Muscle of leg (tissue), 11 donors: ENCODE data around the gene ERN1. TPM values are rescaled to one million over a fixed set of nuclear protein-coding genes. Genes with fewer than 3 reads are reported as not detected.
"Not testable (repeated sequence)": the region's sequence is repeated elsewhere in the genome, so short reads cannot be mapped to it uniquely, and the experiment has no call there.

Source experiments
- DNase-seq: peaks from one replicate; pipeline ENCODE4 v3.0.0; 2013
- H3K27ac ChIP-seq: one replicate; pipeline ENCODE4 v1.5.1; 2013; ENCODE audit warnings: mild to moderate bottlenecking, low read length, control low read depth
- H3K27me3 ChIP-seq: one replicate; pipeline ENCODE4 v1.6.1; 2013; ENCODE audit warnings: low read length; ENCODE audit not compliant: control insufficient read depth, insufficient read depth
- H3K36me3 ChIP-seq: one replicate; pipeline ENCODE4 v1.6.1; 2013; ENCODE audit warnings: low read length; ENCODE audit not compliant: control insufficient read depth, insufficient read depth
- H3K4me1 ChIP-seq: one replicate; pipeline ENCODE4 v1.6.1; 2013; ENCODE audit warnings: low read length; ENCODE audit not compliant: control insufficient read depth, insufficient read depth
- H3K4me3 ChIP-seq: one replicate; pipeline ENCODE4 v1.5.1; 2013; ENCODE audit warnings: low read length, control low read depth
- H3K9me3 ChIP-seq: replicated peaks from 2 replicates; pipeline ENCODE4 v1.6.1; 2013; ENCODE audit warnings: low read depth, low read length; ENCODE audit not compliant: control insufficient read depth
- WGBS: methylation state at CpG from one replicate; pipeline ENCODE4 v1.1.5; 2013; ENCODE audit warnings: missing lambda C conversion rate; ENCODE audit not compliant: insufficient coverage; 5-methylcytosine and 5-hydroxymethylcytosine counted together
- polyA plus RNA-seq, 8 donors: library from polyadenylated mRNA; unstranded; fragments of 120-200 nt; gene quantifications; one replicate each; pipeline versions ENCODE4 v1.2.1 to v1.2.3, GENCODE V29; 2013; ENCODE audit warnings: inconsistent platforms in 1 of 8, low replicate concordance in 1 of 8; ENCODE audit not compliant: insufficient read length in 8 of 8, insufficient read depth in 1 of 8
- total RNA-seq: library from RNA; stranded (reverse); fragments of 120-200 nt; gene quantifications from one replicate; pipeline ENCODE4 v1.2.4, GENCODE V29; 2013

ERN1 gene
- total and polyA plus RNA-seq, 9 donors = 3.4 to 5.7 (median 4.8) TPM

DNA sequence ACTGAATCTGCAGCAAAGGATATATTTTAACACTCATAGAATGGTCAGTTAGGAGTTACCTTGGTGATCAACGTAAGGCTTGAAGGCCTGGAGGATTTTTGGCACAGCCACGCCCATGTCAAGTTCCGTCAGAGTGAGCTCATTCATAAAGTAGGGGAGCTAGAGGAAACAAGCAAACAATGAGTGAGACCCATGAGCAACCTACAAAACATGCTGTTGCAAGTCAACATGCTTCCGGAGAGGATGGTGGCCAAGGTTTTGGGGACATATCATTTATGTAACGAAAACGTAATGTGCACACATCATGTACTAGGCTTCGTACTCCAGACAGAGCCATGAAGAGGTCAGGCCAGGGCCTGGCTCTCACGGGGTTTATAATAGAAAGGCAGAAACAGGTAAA, 41.1 kb upstream of the ERN1 start:
- H3K27me3 ChIP-seq = no peaks in the 10 kb centered on the region
- 89% methylated on average over 3 of the region's 8 CpGs for WGBS
- no peaks in the 10 kb centered on the region for H3K9me3 ChIP-seq
- peaks cover 22% of the 10 kb centered on the region for H3K4me1 ChIP-seq
- no peak overlapping the region for H3K4me3 ChIP-seq
- peaks cover 34% of the 10 kb centered on the region for H3K36me3 ChIP-seq
- no peak for DNase-seq
- no peak overlapping the region for H3K27ac ChIP-seq

DNA sequence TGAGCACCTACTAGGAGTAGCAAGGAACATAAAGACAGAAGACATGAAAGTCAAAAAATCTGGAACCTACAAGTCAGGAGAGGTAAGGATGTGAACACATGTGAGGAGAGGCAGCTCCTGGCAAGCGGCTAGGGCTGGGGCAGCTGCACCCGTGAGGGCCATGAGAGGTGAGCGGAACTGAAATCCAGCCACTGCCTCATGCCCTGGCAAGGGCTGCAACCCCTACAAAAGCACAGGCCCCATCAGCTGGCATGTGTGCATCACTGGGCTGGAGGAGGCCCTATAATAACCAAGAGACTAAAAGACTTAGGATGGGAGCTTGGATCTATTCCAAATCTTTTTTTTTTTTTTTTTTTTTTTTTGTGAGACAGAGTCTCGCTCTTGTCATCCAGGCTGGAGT, 40.3 kb upstream of the ERN1 start:
- DNase-seq = no peak
- Histone ChIP-seq H3K4me1 (peaks cover 14% of the 10 kb centered on the region), H3K36me3 (peaks cover 37% of the 10 kb centered on the region), H3K9me3 (no peaks in the 10 kb centered on the region), H3K4me3 (no peak overlapping the region), H3K27ac (no peak overlapping the region), H3K27me3 (no peaks in the 10 kb centered on the region)
- 85% methylated on average over 2 of the region's 4 CpGs for WGBS

DNA sequence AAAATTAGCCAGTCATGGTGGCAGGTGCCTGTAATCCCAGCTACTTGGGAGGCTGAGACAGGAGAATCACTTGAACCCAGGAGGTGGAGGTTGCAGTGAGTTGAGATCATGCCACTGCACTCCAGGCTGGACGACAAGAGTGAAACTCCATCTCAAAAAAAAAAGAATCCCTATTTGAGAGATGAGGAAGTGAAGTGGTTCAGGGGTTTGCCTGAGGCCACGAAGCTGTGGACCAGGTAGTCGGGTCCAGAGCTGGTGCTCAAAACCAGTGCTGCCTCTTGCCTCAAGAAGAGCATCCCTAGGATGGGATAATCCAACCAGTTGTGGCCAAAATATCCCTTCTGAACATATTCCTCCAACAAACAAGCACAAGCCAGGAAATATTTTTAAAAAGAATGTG, 37.7 kb upstream of the ERN1 start:
- DNase-seq, H3K9me3 ChIP-seq, H3K27me3 ChIP-seq, H3K4me3 ChIP-seq, H3K27ac ChIP-seq, H3K4me1 ChIP-seq: not testable (repeated sequence)
- no CpG with 5 or more reads among the region's 3 CpGs for WGBS
- H3K36me3 ChIP-seq = peaks cover 28% of the 10 kb centered on the region

DNA sequence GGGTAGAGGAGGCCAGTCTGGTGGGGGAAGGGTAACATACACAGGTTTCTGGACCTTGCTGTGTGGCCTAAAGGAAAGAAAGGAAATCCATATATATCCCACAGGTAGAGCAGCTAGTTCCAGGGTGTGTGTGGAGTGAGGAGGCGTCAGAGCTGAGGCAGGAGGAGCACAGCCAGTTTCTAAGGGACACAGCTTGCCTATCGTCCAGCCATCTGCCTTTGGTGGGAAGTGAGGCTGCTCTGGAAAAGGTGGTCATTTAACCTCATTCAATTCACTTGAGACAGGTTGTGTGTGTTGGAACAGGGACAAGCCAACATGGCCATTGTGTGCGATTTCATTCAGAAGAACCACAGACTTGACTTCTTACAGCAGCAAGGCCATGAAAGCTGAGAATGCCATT, 36.9 kb upstream of the ERN1 start:
- 100% methylated on average over 1 of the region's 3 CpGs for WGBS
- H3K9me3 ChIP-seq = no peaks in the 10 kb centered on the region
- peaks cover 24% of the 10 kb centered on the region for H3K36me3 ChIP-seq
- no peak overlapping the region for H3K4me3 ChIP-seq
- DNase-seq = no peak
- no peak overlapping the region for H3K27ac ChIP-seq
- no peaks in the 10 kb centered on the region for H3K27me3 ChIP-seq
- no peaks in the 10 kb centered on the region for H3K4me1 ChIP-seq

DNA sequence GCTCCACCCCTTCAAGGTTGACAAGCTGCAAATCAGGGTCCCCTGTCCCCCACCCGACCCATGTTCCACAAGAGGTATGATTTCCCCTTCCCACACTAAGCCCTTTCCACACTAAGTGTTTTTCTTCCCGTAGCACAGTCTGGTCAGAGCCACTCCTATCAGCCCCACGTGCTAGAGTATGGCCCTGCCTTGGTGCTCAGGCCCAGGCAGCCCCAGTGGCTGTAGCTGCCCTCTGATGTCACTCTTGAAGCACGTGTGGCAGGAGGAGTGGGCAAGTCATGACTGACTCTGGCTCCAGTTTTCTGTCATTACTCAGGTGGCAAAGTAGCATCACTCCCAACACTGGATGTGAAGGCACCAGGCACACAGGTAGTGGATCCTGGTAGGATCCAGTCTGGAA, 35.4 kb upstream of the ERN1 start:
- Histone ChIP-seq H3K27me3 (no peaks in the 10 kb centered on the region), H3K4me3 (no peak overlapping the region), H3K9me3 (no peaks in the 10 kb centered on the region), H3K4me1 (no peaks in the 10 kb centered on the region), H3K27ac (no peak overlapping the region), H3K36me3 (peaks cover 17% of the 10 kb centered on the region)
- no peak for DNase-seq
- 95% methylated on average over 4 of the region's 4 CpGs for WGBS

DNA sequence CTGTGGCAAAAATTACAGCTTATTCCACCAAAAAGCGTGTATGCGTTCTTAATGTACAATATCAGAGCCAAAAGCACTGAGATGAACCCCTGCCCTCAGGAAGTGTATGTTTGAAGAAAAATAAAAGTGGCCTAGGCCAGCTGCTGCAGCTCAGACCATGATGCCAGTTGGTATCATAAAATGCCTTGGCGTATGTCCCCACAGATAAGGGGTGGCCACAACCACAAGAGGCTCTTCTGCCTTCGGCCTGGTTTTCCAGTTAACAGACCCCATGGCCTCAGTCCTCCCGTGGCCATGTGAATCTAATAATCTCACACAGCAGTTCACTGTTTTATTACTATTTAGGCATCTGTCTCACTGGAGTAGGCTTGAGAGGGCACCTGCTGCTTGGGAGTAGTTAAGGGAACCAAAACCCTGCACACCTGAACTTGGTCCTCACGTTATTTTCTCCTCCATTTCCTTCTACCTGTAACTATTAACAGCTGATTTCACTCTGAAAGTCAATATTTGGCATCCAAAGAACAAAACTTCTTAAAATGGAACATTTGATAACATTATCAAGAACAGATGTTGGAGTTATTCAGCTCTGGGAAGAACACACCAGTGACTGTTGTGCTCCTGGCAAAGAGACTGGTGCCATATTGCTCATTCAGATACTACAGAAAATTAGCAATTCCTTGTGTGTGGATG, 34.8 kb upstream of the ERN1 start:
- H3K36me3 ChIP-seq = peaks cover 18% of the 10 kb centered on the region
- H3K4me1 ChIP-seq = no peaks in the 10 kb centered on the region
- no peak for DNase-seq
- H3K9me3 ChIP-seq = no peaks in the 10 kb centered on the region
- no peaks in the 10 kb centered on the region for H3K27me3 ChIP-seq
- H3K4me3 ChIP-seq = no peak overlapping the region
- WGBS = 100% methylated on average over 2 of the region's 6 CpGs
- H3K27ac ChIP-seq = no peak overlapping the region

DNA sequence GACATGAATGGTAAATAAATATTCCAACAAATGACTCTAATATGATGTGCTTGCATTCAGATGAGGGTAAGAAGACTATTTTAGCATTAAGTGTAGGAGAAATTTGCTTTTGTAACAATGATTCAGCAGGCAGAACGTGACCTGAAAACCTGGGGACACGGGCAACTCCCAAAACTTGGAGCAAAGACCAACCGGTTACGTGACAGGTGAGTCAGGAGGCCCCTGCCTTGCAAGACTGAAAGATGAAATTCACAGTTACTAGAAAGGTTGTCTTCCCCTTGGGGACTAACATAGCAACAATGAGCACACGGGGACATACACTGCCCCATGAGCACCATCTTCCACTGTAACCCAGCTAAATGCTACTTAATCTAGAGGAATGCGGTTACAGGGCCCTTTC, 33.5 kb upstream of the ERN1 start:
- Histone ChIP-seq H3K4me3 (no peak overlapping the region), H3K9me3 (no peaks in the 10 kb centered on the region), H3K27me3 (no peaks in the 10 kb centered on the region), H3K27ac (no peak overlapping the region), H3K36me3 (peaks cover 18% of the 10 kb centered on the region), H3K4me1 (peaks cover 10% of the 10 kb centered on the region)
- no peak for DNase-seq
- 100% methylated on average over 2 of the region's 6 CpGs for WGBS

DNA sequence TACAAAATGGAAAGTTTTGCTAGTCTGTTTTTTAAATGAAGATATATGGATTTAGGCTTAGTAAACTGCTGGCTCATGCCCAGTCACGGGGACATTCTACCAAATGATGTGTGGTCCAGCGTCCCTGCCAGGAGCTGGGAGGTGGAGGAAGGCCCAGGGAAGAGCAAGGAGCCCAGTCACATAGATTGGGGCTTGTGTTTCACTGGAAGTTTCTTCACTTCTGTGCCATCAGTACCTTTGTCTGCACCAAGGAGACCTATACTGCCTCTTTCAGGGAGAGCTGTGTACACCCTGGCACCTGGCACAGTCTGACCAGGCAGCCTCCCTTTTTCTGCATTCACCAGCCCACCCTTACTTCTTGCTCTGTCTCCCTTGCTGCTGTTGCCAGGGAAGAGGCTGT, 32.6 kb upstream of the ERN1 start:
- Histone ChIP-seq H3K36me3 (peaks cover 18% of the 10 kb centered on the region), H3K4me3 (no peak overlapping the region), H3K27ac (no peak overlapping the region), H3K27me3 (no peaks in the 10 kb centered on the region), H3K4me1 (peaks cover 18% of the 10 kb centered on the region), H3K9me3 (no peaks in the 10 kb centered on the region)
- 50% methylated on average over 1 of the region's 2 CpGs for WGBS
- no peak for DNase-seq

DNA sequence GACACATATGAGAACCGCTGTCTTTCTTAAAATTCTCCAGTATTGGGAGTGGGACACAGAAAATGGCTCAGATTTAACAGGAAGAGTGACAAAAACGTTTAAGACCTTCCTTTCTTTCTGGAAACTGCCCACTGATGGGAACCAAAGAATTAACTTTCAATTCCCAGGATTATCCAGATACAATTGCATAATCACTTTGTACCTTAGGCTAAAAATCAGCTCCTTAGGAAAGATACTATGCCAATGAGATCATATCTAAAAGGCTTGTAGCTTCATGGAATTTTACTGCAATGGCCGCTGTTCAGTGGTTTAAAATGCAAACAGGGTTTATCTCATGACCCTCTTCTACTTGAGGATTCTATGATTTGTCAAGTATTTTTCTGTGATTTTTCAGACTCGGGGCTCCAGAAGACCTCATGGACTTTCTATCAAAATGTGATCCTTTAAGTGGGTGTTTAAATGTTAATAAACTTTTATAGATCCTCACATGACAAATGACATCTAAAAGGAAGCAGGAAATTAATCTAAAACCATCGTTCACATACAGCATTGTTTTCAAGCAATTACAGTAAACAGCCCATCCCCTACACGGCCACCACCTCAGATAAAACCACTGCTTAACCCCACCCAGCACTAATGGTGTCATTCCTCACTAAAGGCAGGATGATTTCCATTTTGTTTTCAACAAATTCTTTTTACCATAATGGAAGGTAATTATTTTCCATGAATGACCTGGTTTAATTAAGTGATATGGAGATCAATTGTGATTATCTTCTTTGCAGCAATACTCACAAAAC, 31.6 kb upstream of the ERN1 start:
- peaks cover 27% of the 10 kb centered on the region for H3K4me1 ChIP-seq
- peaks cover 15% of the 10 kb centered on the region for H3K36me3 ChIP-seq
- no CpG with 5 or more reads among the region's 6 CpGs for WGBS
- no peaks in the 10 kb centered on the region for H3K27me3 ChIP-seq
- H3K9me3 ChIP-seq = no peaks in the 10 kb centered on the region
- H3K27ac ChIP-seq = no peak overlapping the region
- DNase-seq = no peak
- no peak overlapping the region for H3K4me3 ChIP-seq

DNA sequence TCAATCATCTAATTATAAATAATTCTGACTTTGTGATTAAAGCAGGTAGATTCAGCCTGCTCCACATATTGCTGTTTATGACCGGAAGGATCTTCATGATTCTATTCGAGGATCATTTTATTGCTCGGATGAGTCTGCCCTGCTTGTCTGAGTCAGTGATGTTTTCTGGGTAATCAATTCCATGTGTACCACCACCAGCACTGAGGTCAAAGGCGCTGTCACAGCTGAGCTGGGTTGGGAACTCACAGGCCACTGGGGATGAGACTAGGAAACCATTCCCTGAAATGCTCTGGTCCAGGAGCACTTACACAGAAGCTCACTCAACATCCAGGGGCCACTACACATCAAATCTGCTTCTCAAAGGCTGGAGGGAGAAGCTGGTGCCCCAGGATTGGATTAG, 30.4 kb upstream of the ERN1 start:
- H3K27ac ChIP-seq = no peak overlapping the region
- H3K4me1 ChIP-seq = peaks cover 39% of the 10 kb centered on the region
- 39% methylated on average over 2 of the region's 4 CpGs for WGBS

More for the DNA sequence above, 30.4 kb upstream of the ERN1 start:
- Histone ChIP-seq H3K9me3 (no peaks in the 10 kb centered on the region), H3K4me3 (no peak overlapping the region), H3K36me3 (peaks cover 6% of the 10 kb centered on the region), H3K27me3 (no peaks in the 10 kb centered on the region)
- DNase-seq = no peak
